ENCODE data around the gene CCBE1. TPM values are rescaled to one million over a fixed set of nuclear protein-coding genes. Genes with fewer than 3 reads are reported as not detected.

The CCBE1 gene
- polyA plus RNA-seq, 3 donors, result 0.23 to 1.0 (median 0.90) TPM

Other genes starting within 250 kb of the CCBE1 start
- gene PMAIP1, start 202.6 kb upstream of the CCBE1 start, polyA plus RNA-seq, result 1 to 10 TPM in 2 of 3 donors, under 1 TPM in 1; 0.46 to 1.6 (median 1.4) TPM

Data from adipose tissue (tissue), 3 donors.